ENCODE measurements around the gene SLC25A25.
"Not testable (repeated sequence)": the region's sequence is repeated elsewhere in the genome, so short reads cannot be mapped to it uniquely, and the experiment has no call there.

SLC25A25 gene

GRCh38 chr9:128053560-128053959 lies 14.5 kb upstream of the SLC25A25 start:
- DNase-seq, result no peak

GRCh38 chr9:128054087-128054486 lies 13.9 kb upstream of the SLC25A25 start:
- DNase-seq, result no peak

- DNase-seq, result no peak
Measured at GRCh38 chr9:128055344-128056040, 12.5 kb upstream of the SLC25A25 start.

- DNase-seq, result no peak
Measured at GRCh38 chr9:128056086-128056485, 11.9 kb upstream of the SLC25A25 start.

- DNase-seq, result no peak
Measured at GRCh38 chr9:128056887-128057723, 10.9 kb upstream of the SLC25A25 start.

- no peak for DNase-seq
Measured at GRCh38 chr9:128057724-128058409, 10.2 kb upstream of the SLC25A25 start.

- DNase-seq, result no peak
Measured at GRCh38 chr9:128059365-128059983, 8.6 kb upstream of the SLC25A25 start.

- DNase-seq, result no peak
Measured at GRCh38 chr9:128061275-128061960, 6.6 kb upstream of the SLC25A25 start.

- DNase-seq, result no peak
Measured at GRCh38 chr9:128062279-128062678, 5.8 kb upstream of the SLC25A25 start.

- no peak for DNase-seq
Measured at GRCh38 chr9:128062846-128063831, 4.9 kb upstream of the SLC25A25 start.

- DNase-seq, result no peak
Measured at GRCh38 chr9:128065907-128066712, 1.9 kb upstream of the SLC25A25 start.

- peak; percentile 94 for DNase-seq
Measured at GRCh38 chr9:128066713-128067644, 1.1 kb upstream of the SLC25A25 start, which contains the start of gene NAIF1. NAIF1 (minus strand) TSS chr9:128067320; CDS start chr9:128067101, 219 bp downstream.

- peak; percentile 30 for DNase-seq
Measured at GRCh38 chr9:128068386-128069205, 564 bp downstream of the SLC25A25 start.

- DNase-seq, result no peak
Measured at GRCh38 chr9:128070874-128071273, 2.8 kb downstream of the SLC25A25 start.

- not testable (repeated sequence) for DNase-seq
Measured at GRCh38 chr9:128071475-128071874, 3.4 kb downstream of the SLC25A25 start.

GRCh38 chr9:128072144-128073021 lies 4.4 kb downstream of the SLC25A25 start:
- peak; percentile 43 for DNase-seq

- DNase-seq, result no peak
Measured at GRCh38 chr9:128073253-128073886, 5.3 kb downstream of the SLC25A25 start.
